GM06990 (cell line): Measurements from ENCODE around the gene MFSD12.

Experiments used
- DNase-seq: peaks from one replicate; pipeline ENCODE4 v3.0.0-alpha.2; 2011; ENCODE audit not compliant: insufficient read length; ENCODE audit errors: extremely low read depth
- H3K27me3 ChIP-seq: replicated peaks from 2 replicates; pipeline ENCODE4 v1.6.0; 2011; ENCODE audit warnings: low read length; ENCODE audit not compliant: control insufficient read depth, insufficient read depth
- H3K36me3 ChIP-seq: 2 replicates; pipeline ENCODE4 v1.5.1; 2011; ENCODE audit warnings: low read length; ENCODE audit not compliant: control insufficient read depth, insufficient read depth
- H3K4me3 ChIP-seq: replicated peaks from 2 replicates; pipeline ENCODE4 v1.5.1; 2011; ENCODE audit warnings: low read depth, mild to moderate bottlenecking, control low read depth, low read length
- TF ChIP-seq, protein P1 (sequence below): IDR thresholded peaks from 2 replicates; pipeline ENCODE4 v1.5.1; 2011; ENCODE audit warnings: low read length, control low read depth, mild to moderate bottlenecking, inconsistent platforms; ENCODE audit not compliant: insufficient read depth, poor library complexity, severe bottlenecking

Gene MFSD12

DNA sequence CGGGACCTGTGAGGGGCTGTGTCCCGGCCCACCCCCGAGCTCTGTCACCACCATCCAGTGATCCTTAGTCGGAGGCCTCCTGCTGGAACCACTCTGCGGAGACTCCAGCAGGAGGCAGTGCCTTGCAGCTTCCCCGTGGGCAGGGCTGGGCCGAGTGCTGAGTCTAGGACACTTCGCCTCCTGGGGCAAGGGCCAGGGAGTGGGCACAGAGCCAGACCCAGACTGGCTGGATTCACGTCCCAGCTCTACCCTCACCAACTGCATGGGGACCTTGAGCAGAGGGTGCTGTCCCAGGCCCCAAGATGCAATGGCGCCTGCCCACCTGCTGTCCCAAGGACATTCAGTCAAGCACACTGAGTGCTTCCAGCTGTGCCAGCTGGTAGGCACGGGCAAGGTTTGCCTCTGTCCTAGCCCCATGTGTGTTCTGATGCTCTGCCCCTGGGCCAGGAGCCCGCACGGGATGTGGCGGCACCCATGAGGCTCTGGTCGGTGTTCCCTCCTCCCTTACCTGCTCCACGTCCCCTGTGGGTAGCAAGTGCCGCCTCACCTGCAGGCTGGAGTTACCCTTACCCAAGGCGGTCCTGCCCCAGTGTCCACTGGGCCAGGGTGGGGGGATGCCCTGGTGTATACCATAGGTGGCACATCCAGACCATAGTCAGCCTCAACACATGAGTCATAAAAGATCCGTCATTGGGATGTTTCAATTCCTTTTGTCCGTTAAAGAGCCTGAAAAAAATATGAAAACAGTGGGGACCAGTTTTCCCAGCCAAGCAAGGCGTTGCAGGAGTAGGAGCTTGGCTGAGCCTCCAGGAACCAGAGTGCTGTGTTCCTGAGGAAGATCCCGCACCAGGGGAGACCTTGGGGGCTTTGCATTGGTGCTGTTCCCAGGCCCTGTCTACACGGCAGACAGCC lies 43.9 kb downstream of the MFSD12 start:
- no peaks in the 10 kb centered on the region for H3K27me3 ChIP-seq
- TF ChIP-seq, protein P1, sequence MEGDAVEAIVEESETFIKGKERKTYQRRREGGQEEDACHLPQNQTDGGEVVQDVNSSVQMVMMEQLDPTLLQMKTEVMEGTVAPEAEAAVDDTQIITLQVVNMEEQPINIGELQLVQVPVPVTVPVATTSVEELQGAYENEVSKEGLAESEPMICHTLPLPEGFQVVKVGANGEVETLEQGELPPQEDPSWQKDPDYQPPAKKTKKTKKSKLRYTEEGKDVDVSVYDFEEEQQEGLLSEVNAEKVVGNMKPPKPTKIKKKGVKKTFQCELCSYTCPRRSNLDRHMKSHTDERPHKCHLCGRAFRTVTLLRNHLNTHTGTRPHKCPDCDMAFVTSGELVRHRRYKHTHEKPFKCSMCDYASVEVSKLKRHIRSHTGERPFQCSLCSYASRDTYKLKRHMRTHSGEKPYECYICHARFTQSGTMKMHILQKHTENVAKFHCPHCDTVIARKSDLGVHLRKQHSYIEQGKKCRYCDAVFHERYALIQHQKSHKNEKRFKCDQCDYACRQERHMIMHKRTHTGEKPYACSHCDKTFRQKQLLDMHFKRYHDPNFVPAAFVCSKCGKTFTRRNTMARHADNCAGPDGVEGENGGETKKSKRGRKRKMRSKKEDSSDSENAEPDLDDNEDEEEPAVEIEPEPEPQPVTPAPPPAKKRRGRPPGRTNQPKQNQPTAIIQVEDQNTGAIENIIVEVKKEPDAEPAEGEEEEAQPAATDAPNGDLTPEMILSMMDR, result no peak
- no peak for DNase-seq
- H3K36me3 ChIP-seq, result peaks cover 7% of the 10 kb centered on the region
- H3K4me3 ChIP-seq, result no peak overlapping the region

DNA sequence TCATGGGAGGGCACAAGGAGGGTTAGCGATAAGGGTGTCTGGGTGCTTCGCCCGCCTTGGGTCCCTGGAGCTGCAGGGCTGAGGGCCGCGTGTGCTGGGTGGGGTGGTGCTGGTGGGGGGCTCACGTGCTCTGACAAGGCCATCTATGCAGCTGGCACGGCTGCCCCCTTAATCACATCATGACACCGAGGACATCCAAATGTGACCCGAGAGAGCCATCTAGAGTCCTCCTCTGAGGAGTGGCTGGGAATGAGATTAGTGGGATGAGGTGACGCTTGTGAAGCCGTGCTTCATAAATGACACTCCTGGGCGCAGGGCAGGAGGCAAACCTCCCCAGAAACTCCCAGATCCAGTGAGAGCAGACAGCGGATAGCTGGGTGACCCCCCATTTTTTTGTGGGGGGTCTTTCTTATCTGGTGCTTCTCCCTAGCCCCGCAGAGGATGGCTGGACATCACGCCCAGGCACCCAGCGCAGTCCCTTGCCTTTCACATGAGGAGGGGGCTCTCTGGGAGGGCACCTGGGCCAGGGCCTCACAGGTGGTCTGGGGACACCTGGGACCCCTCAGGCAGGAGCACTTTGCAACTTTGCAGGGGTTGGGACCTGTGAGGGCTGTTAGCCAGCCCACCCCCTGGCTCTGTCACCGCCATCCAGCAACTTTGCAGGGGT lies 44.7 kb downstream of the MFSD12 start:
- DNase-seq, result no peak
- peaks cover 7% of the 10 kb centered on the region for H3K36me3 ChIP-seq
- no peaks in the 10 kb centered on the region for H3K27me3 ChIP-seq
- TF ChIP-seq, protein P1, result no peak
- no peak overlapping the region for H3K4me3 ChIP-seq

DNA sequence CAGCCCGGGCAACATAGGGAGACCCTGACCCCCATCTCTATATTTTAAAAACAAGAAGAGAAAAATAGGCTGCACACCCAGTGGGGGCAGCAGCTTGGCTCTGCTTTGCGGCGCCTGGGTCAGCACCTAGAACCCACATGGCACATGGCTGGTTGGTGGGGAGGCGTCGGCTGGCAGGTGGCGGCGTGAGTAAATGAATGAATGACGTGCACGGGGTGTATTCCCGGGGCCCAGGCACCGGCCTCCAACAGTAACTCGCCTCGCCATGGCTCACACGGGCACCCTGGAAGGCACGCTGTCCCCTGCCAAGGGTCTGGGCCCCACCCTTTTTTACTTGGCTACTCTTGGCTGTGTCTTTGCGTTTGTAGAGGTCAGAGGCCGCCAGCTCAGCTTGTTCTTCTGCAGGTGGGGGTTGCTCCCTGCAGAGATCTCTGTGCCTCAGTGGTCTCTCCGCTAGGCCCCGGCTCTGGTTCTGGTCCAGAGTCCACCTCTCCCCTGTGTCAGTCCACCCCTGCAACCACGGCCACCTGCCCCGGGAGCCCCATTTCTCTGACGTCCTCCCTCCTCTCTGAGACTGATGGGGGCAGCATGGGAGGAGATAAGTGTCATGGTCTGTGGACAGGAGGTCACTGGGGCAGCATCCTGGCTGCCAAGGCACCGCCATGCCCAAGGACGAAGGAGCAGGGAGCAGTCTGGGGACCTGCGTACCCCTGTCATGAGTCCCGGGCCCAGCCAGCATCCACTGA lies 45.7 kb downstream of the MFSD12 start:
- TF ChIP-seq, protein P1, result no peak
- no peak overlapping the region for H3K4me3 ChIP-seq
- H3K36me3 ChIP-seq, result peaks cover 7% of the 10 kb centered on the region

DNA sequence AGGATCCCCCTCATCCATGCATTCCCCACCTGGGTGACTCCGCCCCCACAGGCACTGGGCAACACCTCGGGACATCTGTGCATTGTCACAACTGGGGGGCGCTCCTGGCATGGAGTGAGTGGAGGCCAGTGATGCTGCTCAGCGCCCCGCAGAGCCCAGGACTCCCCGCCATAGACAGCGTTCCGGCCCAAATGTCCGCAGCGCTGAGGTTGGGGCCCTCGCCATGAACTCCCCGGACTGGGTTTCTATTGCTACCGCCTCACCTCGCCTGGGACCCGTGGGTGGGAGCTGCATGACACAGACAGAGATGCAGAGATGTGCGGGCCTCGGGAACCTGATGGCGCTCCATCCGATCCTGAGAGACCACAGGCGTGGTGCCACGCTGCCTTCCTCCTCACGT lies 46.7 kb downstream of the MFSD12 start:
- TF ChIP-seq, protein P1, result no peak
- no peaks in the 10 kb centered on the region for H3K27me3 ChIP-seq
- peaks cover 7% of the 10 kb centered on the region for H3K36me3 ChIP-seq
- no peak overlapping the region for H3K4me3 ChIP-seq
- no peak for DNase-seq

More for the DNA sequence above, 45.7 kb downstream of the MFSD12 start:
- no peak for DNase-seq
- no peaks in the 10 kb centered on the region for H3K27me3 ChIP-seq

DNA sequence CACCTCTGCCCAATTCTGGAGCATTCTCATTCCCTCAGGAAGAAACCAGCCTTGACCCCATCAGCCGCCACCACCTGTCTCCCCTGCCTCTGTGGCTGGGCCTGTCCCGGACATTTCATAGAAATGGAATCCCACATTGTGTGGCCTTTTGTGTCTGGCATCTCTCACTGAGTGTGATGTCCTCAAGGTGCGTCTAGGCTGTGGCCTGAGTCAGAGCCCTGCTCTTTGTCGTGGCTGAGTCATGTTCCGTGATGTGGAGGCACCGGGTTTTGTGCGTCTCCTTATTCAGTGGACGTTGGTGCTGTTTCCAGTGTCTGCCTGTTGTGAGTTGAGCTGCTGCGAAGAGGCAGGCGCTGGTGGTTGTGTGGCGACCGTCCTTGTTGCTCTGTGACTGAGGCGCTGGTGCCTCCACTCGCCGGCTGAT lies 47.8 kb downstream of the MFSD12 start:
- TF ChIP-seq, protein P1, result no peak
- peaks cover 7% of the 10 kb centered on the region for H3K36me3 ChIP-seq
- H3K4me3 ChIP-seq, result no peak overlapping the region
- DNase-seq, result no peak
- no peaks in the 10 kb centered on the region for H3K27me3 ChIP-seq
